GM23338 (cell line): Measurements from ENCODE around the gene SLC6A18.

ENCODE experiments used
- CREB1 ChIP-seq: fragments of 250-450 bp; sonication (Bioruptor Pico); IDR thresholded peaks from 2 replicates; pipeline ENCODE4 v1.5.0; 2020; ENCODE audit warnings: low read depth, mild to moderate bottlenecking, moderate library complexity
- CTCF ChIP-seq, 2 experiments: fragments of 200-600 bp in 1 of 2; sonication (generic) in 1 of 2; conservative IDR thresholded peaks; 2 replicates each; pipeline versions ENCODE4 v1.5.1 to v1.6.1; 2016 to 2017; ENCODE audit warnings: antibody characterized with exemption in 2 of 2, low read depth in 2 of 2, mild to moderate bottlenecking in 2 of 2, moderate library complexity in 1 of 2
- ETS1 ChIP-seq: IDR thresholded peaks from 2 replicates; pipeline ENCODE4 v1.6.1; 2016; ENCODE audit warnings: antibody characterized with exemption
- EZH2 ChIP-seq: fragments of 200-600 bp; sonication (generic); IDR thresholded peaks from one replicate; pipeline ENCODE4 v1.8.0; 2017; ENCODE audit warnings: antibody characterized with exemption, mild to moderate bottlenecking, low read depth; ENCODE audit not compliant: unreplicated experiment
- EZH2phosphoT487 ChIP-seq: fragments of 200-600 bp; sonication (generic); IDR thresholded peaks from one replicate; pipeline ENCODE4 v1.8.1; 2018; ENCODE audit warnings: antibody characterized with exemption; ENCODE audit not compliant: unreplicated experiment
- JUNB ChIP-seq: IDR thresholded peaks from one replicate; pipeline ENCODE4 v1.6.1; 2016; ENCODE audit warnings: antibody characterized with exemption; ENCODE audit not compliant: unreplicated experiment
- NANOG ChIP-seq: IDR thresholded peaks from 2 replicates; pipeline ENCODE4 v1.6.1; 2016; ENCODE audit warnings: antibody characterized with exemption, borderline replicate concordance
- POLR2AphosphoS5 ChIP-seq: IDR thresholded peaks from 2 replicates; pipeline ENCODE4 v1.6.1; 2016; ENCODE audit warnings: antibody characterized with exemption, low read depth
- REST ChIP-seq: IDR thresholded peaks from one replicate; pipeline ENCODE4 v1.6.1; 2018; ENCODE audit warnings: antibody characterized with exemption; ENCODE audit not compliant: unreplicated experiment
- STAT1 ChIP-seq: IDR thresholded peaks from one replicate; pipeline ENCODE4 v1.6.1; 2016; ENCODE audit warnings: antibody characterized with exemption; ENCODE audit not compliant: unreplicated experiment

GRCh38 chr5:1192971-1193590 is 32.1 kb upstream of the SLC6A18 start:
- TF ChIP-seq CTCF (conservative IDR thresholded peaks at IDR 0.05; ENCODE audit: low read depth in 2 of 2): no peak
- TF ChIP-seq REST: no peak
- TF ChIP-seq POLR2AphosphoS5: no peak
- no peak for TF ChIP-seq STAT1
- no peak for TF ChIP-seq ETS1
- TF ChIP-seq EZH2: no peak
- TF ChIP-seq CREB1 (CRISPR knock-in tag): no peak
- TF ChIP-seq EZH2phosphoT487: no peak
- no peak for TF ChIP-seq JUNB
- no peak for TF ChIP-seq NANOG
